ENCODE measurements around the gene PGLYRP2. TPM values are rescaled to one million over a fixed set of nuclear protein-coding genes. Genes with fewer than 3 reads are reported as not detected.
"Not testable (repeated sequence)": the region's sequence is repeated elsewhere in the genome, so short reads cannot be mapped to it uniquely, and the experiment has no call there.

Gene PGLYRP2
- total RNA-seq, 2 donors from 2014 or later, result not detected

GRCh38 chr19:15488489-15489226 lies 9.4 kb upstream of the PGLYRP2 start:
- H3K27ac Mint-ChIP-seq, result no peak overlapping the region
- no peak overlapping the region for H3K9ac ChIP-seq (ENCODE audit: extremely low read depth, low read length, poor library complexity, severe bottlenecking)
- TF ChIP-seq CTCF (conservative IDR thresholded peaks at IDR 0.05), result no peak
- H3K27me3 Mint-ChIP-seq (ENCODE audit: insufficient read depth), result no peaks in the 10 kb centered on the region
- no peaks in the 10 kb centered on the region for H3K27me3 ChIP-seq (ENCODE audit: control insufficient read depth, insufficient read depth, low read length, poor library complexity, severe bottlenecking)
- H3K27ac ChIP-seq (ENCODE audit: low read depth, low read length), result no peak overlapping the region
- DNase-seq, result no peak
- no peaks in the 10 kb centered on the region for H3K4me1 ChIP-seq (ENCODE audit: control insufficient read depth, insufficient read depth, low read length)
- H3K9me3 Mint-ChIP-seq, result peaks cover 60% of the 10 kb centered on the region
- H3K4me1 Mint-ChIP-seq, result no peaks in the 10 kb centered on the region
- no peaks in the 10 kb centered on the region for H3K36me3 ChIP-seq (ENCODE audit: control insufficient read depth, insufficient read depth, low read length)
- no peak overlapping the region for H3K4me3 Mint-ChIP-seq
- no peaks in the 10 kb centered on the region for H3K36me3 Mint-ChIP-seq (ENCODE audit: low read depth)
- peaks cover 27% of the 10 kb centered on the region for H3K9me3 ChIP-seq (ENCODE audit: control insufficient read depth, low read length)
- H3K4me3 ChIP-seq (ENCODE audit: low read length), result no peak overlapping the region
- 84 to 85% methylated on average over 7 to 13 of the region's 13 CpGs for WGBS, 2 experiments (ENCODE audit: insufficient coverage in 1 of 2, insufficient read length in 1 of 2)

GRCh38 chr19:15487038-15487437 lies 7.7 kb upstream of the PGLYRP2 start:
- no peaks in the 10 kb centered on the region for H3K27me3 ChIP-seq (ENCODE audit: control insufficient read depth, insufficient read depth, low read length, poor library complexity, severe bottlenecking)
- H3K4me3 ChIP-seq (ENCODE audit: low read length), result no peak overlapping the region
- H3K9me3 ChIP-seq (ENCODE audit: control insufficient read depth, low read length), result peaks cover 34% of the 10 kb centered on the region
- Mint-ChIP-seq H3K4me3 (no peak overlapping the region), H3K4me1 (no peaks in the 10 kb centered on the region), H3K9me3 (peaks cover 61% of the 10 kb centered on the region), H3K27me3 (ENCODE audit: insufficient read depth) (peaks cover 2% of the 10 kb centered on the region), H3K36me3 (ENCODE audit: low read depth) (no peaks in the 10 kb centered on the region), H3K27ac (no peak overlapping the region)
- no peaks in the 10 kb centered on the region for H3K4me1 ChIP-seq (ENCODE audit: control insufficient read depth, insufficient read depth, low read length)
- DNase-seq, result no peak
- no peak overlapping the region for H3K27ac ChIP-seq (ENCODE audit: low read depth, low read length)
- H3K36me3 ChIP-seq (ENCODE audit: control insufficient read depth, insufficient read depth, low read length), result no peaks in the 10 kb centered on the region
- TF ChIP-seq CTCF (conservative IDR thresholded peaks at IDR 0.05), result no peak
- 75% methylated on average over 2 to 4 of the region's 4 CpGs for WGBS, 2 experiments (ENCODE audit: insufficient coverage in 1 of 2, insufficient read length in 1 of 2)
- H3K9ac ChIP-seq (ENCODE audit: extremely low read depth, low read length, poor library complexity, severe bottlenecking), result no peak overlapping the region

- H3K4me1 Mint-ChIP-seq; DNase-seq; H3K4me3 Mint-ChIP-seq; H3K27me3 Mint-ChIP-seq (ENCODE audit: insufficient read depth); H3K36me3 ChIP-seq (ENCODE audit: control insufficient read depth, insufficient read depth, low read length); H3K36me3 Mint-ChIP-seq (ENCODE audit: low read depth); H3K9ac ChIP-seq (ENCODE audit: extremely low read depth, low read length, poor library complexity, severe bottlenecking); H3K27ac ChIP-seq (ENCODE audit: low read depth, low read length); H3K4me1 ChIP-seq (ENCODE audit: control insufficient read depth, insufficient read depth, low read length); H3K27ac Mint-ChIP-seq; H3K4me3 ChIP-seq (ENCODE audit: low read length); H3K27me3 ChIP-seq (ENCODE audit: control insufficient read depth, insufficient read depth, low read length, poor library complexity, severe bottlenecking): not testable (repeated sequence)
- H3K9me3 ChIP-seq (ENCODE audit: control insufficient read depth, low read length), result peaks cover 34% of the 10 kb centered on the region
- peaks cover 70% of the 10 kb centered on the region for H3K9me3 Mint-ChIP-seq
- 81 to 98% methylated on average over 5 of the region's 5 CpGs for WGBS, 2 experiments (ENCODE audit: insufficient coverage in 1 of 2, insufficient read length in 1 of 2)
Observed at GRCh38 chr19:15485768-15486167, 6.5 kb upstream of the PGLYRP2 start.

- not testable (repeated sequence) for H3K4me1 ChIP-seq (ENCODE audit: control insufficient read depth, insufficient read depth, low read length); H3K27me3 Mint-ChIP-seq (ENCODE audit: insufficient read depth); H3K9ac ChIP-seq (ENCODE audit: extremely low read depth, low read length, poor library complexity, severe bottlenecking); H3K4me3 Mint-ChIP-seq; H3K4me1 Mint-ChIP-seq; H3K27ac Mint-ChIP-seq; DNase-seq; H3K27ac ChIP-seq (ENCODE audit: low read depth, low read length); H3K27me3 ChIP-seq (ENCODE audit: control insufficient read depth, insufficient read depth, low read length, poor library complexity, severe bottlenecking); H3K36me3 Mint-ChIP-seq (ENCODE audit: low read depth); H3K36me3 ChIP-seq (ENCODE audit: control insufficient read depth, insufficient read depth, low read length); H3K4me3 ChIP-seq (ENCODE audit: low read length)
- H3K9me3 Mint-ChIP-seq, result peaks cover 73% of the 10 kb centered on the region
- H3K9me3 ChIP-seq (ENCODE audit: control insufficient read depth, low read length), result peaks cover 14% of the 10 kb centered on the region
- WGBS, 2 experiments (ENCODE audit: insufficient coverage in 1 of 2, insufficient read length in 1 of 2), result 67 to 86% methylated on average over 1 to 4 of the region's 7 CpGs
Observed at GRCh38 chr19:15480996-15481395, 1.7 kb upstream of the PGLYRP2 start.
